HCT116 (cell line): ENCODE results near the gene TFIP11. TPM values are rescaled to one million over a fixed set of nuclear protein-coding genes. Genes with fewer than 3 reads are reported as not detected.
A peak's percentile ranks its signal among the peaks of the same experiment; 100 is the strongest.

ENCODE experiments used
- ATAC-seq: fragments of 200-7000 bp; cut with Tn5 transposase; 2 replicates; pipeline ENCODE4 v1.9.1; 2020; ENCODE audit warnings: mild to moderate bottlenecking, moderate library complexity
- BruUV-seq: library from RNA; stranded (reverse); fragments of 400-500 nt; replicated peaks from 2 replicates; lab custom pipeline; 2021; lab: Mats Ljungman, UMichigan
- CTCF ChIA-PET: fragments of 300-600 bp; sonication (Branson Sonifier 250); formaldehyde crosslinking; loops from one replicate; lab custom pipeline; 2021; ENCODE audit warnings: antibody characterized with exemption; lab: Charles Lee
- POLR2A ChIA-PET: fragments of 300-600, 350-600 bp; sonication (Branson Sonifier 250); formaldehyde crosslinking; loops from one replicate; lab custom pipeline; 2021; ENCODE audit warnings: antibody characterized with exemption; lab: Charles Lee
- RAD21 ChIA-PET, 2 experiments: fragments of 300-600 bp; sonication (Branson Sonifier 250); formaldehyde crosslinking; loops; one replicate each; lab custom pipeline; 2023; ENCODE audit warnings: low total read pairs in 2 of 2; ENCODE audit not compliant: uncharacterized antibody in 2 of 2, unreplicated experiment in 2 of 2, low non-redundant PET in 1 of 2; lab: Charles Lee
- DNase-seq: peaks from one replicate; pipeline ENCODE4 v3.0.0-alpha.2; 2010; ENCODE audit warnings: low read depth, low spot score
- H2AFZ ChIP-seq: fragments of 200-600 bp; shearing (Covaris generic), sonication (generic); 2 replicates; pipeline ENCODE4 v1.6.1; 2017; ENCODE audit warnings: low read depth, mixed run types, mixed read lengths, antibody characterized with exemption, low read length; ENCODE audit not compliant: poor library complexity, severe bottlenecking
- H3K27ac ChIP-seq: 2 replicates; pipeline ENCODE4 v1.5.1; 2012; ENCODE audit warnings: low read depth, low read length
- H3K27me3 ChIP-seq: fragments of 200-600 bp; sonication (generic); 2 replicates; pipeline ENCODE4 v1.6.1; 2016; ENCODE audit warnings: mixed run types, low read length, mixed read lengths; ENCODE audit not compliant: insufficient read depth
- H3K36me3 ChIP-seq, 2 experiments: fragments of 200-500 bp in 1 of 2; fragments of 200-600 bp in 1 of 2; sonication (Bioruptor generic) in 1 of 2; sonication (generic) in 1 of 2; 2 replicates each; pipeline versions ENCODE4 v1.5.1 to v1.6.1; 2014 to 2016; ENCODE audit warnings: low read length in 2 of 2, inconsistent platforms in 1 of 2, mixed read lengths in 1 of 2, mixed run types in 1 of 2; ENCODE audit not compliant: insufficient read depth in 2 of 2, control insufficient read depth in 1 of 2
- H3K4me1 ChIP-seq, 2 experiments: fragments of 200-600 bp in 1 of 2; sonication (generic) in 1 of 2; 2 replicates each; pipeline versions ENCODE4 v1.5.1 to v1.6.1; 2012 to 2017; ENCODE audit warnings: low read length in 2 of 2, inconsistent platforms in 1 of 2, mild to moderate bottlenecking in 1 of 2, mixed read lengths in 1 of 2, mixed run types in 1 of 2, moderate library complexity in 1 of 2; ENCODE audit not compliant: insufficient read depth in 2 of 2, control insufficient read depth in 1 of 2
- H3K4me2 ChIP-seq: fragments of 200-600 bp; sonication (generic); 2 replicates; pipeline ENCODE4 v1.6.1; 2017; ENCODE audit warnings: mixed run types, low read length, mixed read lengths
- H3K4me3 ChIP-seq, 2 experiments: fragments of 200-600 bp in 1 of 2; sonication (generic) in 1 of 2; replicated peaks in 1 of 2; 2 replicates each; pipeline ENCODE4 v1.5.1; 2011 to 2016; ENCODE audit warnings: low read length in 2 of 2, control low read depth in 1 of 2, low read depth in 1 of 2, mild to moderate bottlenecking in 1 of 2, mixed read lengths in 1 of 2, mixed run types in 1 of 2
- H3K79me2 ChIP-seq: fragments of 200-600 bp; sonication (generic); 2 replicates; pipeline ENCODE4 v1.6.1; 2017; ENCODE audit warnings: mild to moderate bottlenecking, mixed run types, low read length, moderate library complexity, mixed read lengths; ENCODE audit not compliant: insufficient read depth
- H3K9ac ChIP-seq: fragments of 200-600 bp; sonication (generic); 2 replicates; pipeline ENCODE4 v1.6.1; 2016; ENCODE audit warnings: low read length, mixed read lengths
- H3K9me2 ChIP-seq: fragments of 200-600 bp; sonication (generic), shearing (Covaris generic); 2 replicates; pipeline ENCODE4 v1.6.1; 2017; ENCODE audit warnings: mixed run types, mild to moderate bottlenecking, moderate library complexity; ENCODE audit not compliant: insufficient read depth
- H3K9me3 ChIP-seq, 2 experiments: fragments of 200-500 bp in 1 of 2; fragments of 200-600 bp in 1 of 2; sonication (Bioruptor generic) in 1 of 2; sonication (generic) in 1 of 2; 2 replicates each; pipeline ENCODE4 v1.6.1; 2014 to 2017; ENCODE audit warnings: low read length in 2 of 2, mixed read lengths in 2 of 2, inconsistent platforms in 1 of 2, low read depth in 1 of 2, mild to moderate bottlenecking in 1 of 2, mixed run types in 1 of 2, moderate library complexity in 1 of 2; ENCODE audit not compliant: control insufficient read depth in 1 of 2, insufficient read depth in 1 of 2
- H4K20me1 ChIP-seq: fragments of 200-600 bp; sonication (generic), shearing (Covaris generic); 2 replicates; pipeline ENCODE4 v1.6.1; 2017; ENCODE audit warnings: mixed run types, mild to moderate bottlenecking, moderate library complexity; ENCODE audit not compliant: insufficient read depth
- ATF3 ChIP-seq: IDR thresholded peaks from 2 replicates; pipeline ENCODE4 v1.6.1; 2012
- CBX3 ChIP-seq: IDR thresholded peaks from 2 replicates; pipeline ENCODE4 v1.6.1; 2012; ENCODE audit warnings: low read depth
- CEBPB ChIP-seq: IDR thresholded peaks from 2 replicates; pipeline ENCODE4 v1.6.1; 2012; ENCODE audit warnings: low read depth
- CTCF ChIP-seq, 3 experiments: fragments of 200-600 bp in 1 of 3; sonication (generic) in 1 of 3; IDR thresholded peaks in 2 of 3; conservative IDR thresholded peaks in 1 of 3; 2 replicates each; pipeline ENCODE4 v1.5.1; 2012 to 2017; ENCODE audit warnings: low read depth in 2 of 3, low read length in 2 of 3, antibody characterized with exemption in 1 of 3, borderline replicate concordance in 1 of 3, control low read depth in 1 of 3, mild to moderate bottlenecking in 1 of 3, mixed read lengths in 1 of 3, mixed run types in 1 of 3, moderate library complexity in 1 of 3; ENCODE audit not compliant: insufficient read depth in 1 of 3
- EZH2 ChIP-seq: fragments of 200-600 bp; sonication (generic); IDR thresholded peaks from 2 replicates; pipeline ENCODE4 v1.6.1; 2017; ENCODE audit warnings: antibody characterized with exemption, mixed run types
- JUND ChIP-seq: IDR thresholded peaks from 2 replicates; pipeline ENCODE4 v1.6.1; 2012
- MAX ChIP-seq: IDR thresholded peaks from 2 replicates; pipeline ENCODE4 v1.6.1; 2012
- POLR2A ChIP-seq: IDR thresholded peaks from 2 replicates; pipeline ENCODE4 v1.7.0; 2011; ENCODE audit warnings: borderline replicate concordance; ENCODE audit not compliant: insufficient read depth, insufficient read length; ENCODE audit errors: extremely low read depth
- POLR2AphosphoS5 ChIP-seq: IDR thresholded peaks from 2 replicates; pipeline ENCODE4 v1.6.1; 2011; ENCODE audit warnings: mild to moderate bottlenecking, low read depth, low read length, moderate library complexity
- RAD21 ChIP-seq: IDR thresholded peaks from 2 replicates; pipeline ENCODE4 v1.6.1; 2012; ENCODE audit warnings: low read depth, mild to moderate bottlenecking
- SIN3A ChIP-seq: IDR thresholded peaks from 2 replicates; pipeline ENCODE4 v1.6.1; 2012; ENCODE audit warnings: low read depth
- SP1 ChIP-seq: IDR thresholded peaks from 2 replicates; pipeline ENCODE4 v1.6.1; 2012; ENCODE audit warnings: low read depth
- SRF ChIP-seq: IDR thresholded peaks from 2 replicates; pipeline ENCODE4 v1.6.1; 2012; ENCODE audit warnings: low read depth
- YY1 ChIP-seq: IDR thresholded peaks from 2 replicates; pipeline ENCODE4 v1.6.1; 2011; ENCODE audit warnings: low read length, low read depth, moderate library complexity, mild to moderate bottlenecking; ENCODE audit not compliant: insufficient replicate concordance; ENCODE audit errors: extremely low read depth
- ZFX ChIP-seq: fragments of 450-650 bp; IDR thresholded peaks from 2 replicates; pipeline ENCODE4 v1.6.1; 2017
- ZNF274 ChIP-seq: fragments of 200-500 bp; sonication (Bioruptor generic); IDR thresholded peaks from 2 replicates; pipeline ENCODE4 v1.6.1; 2014; ENCODE audit warnings: mild to moderate bottlenecking, low read depth, low read length, inconsistent platforms
- intact Hi-C: fragments of 100-400 bp; cut with micrococcal nuclease; formaldehyde crosslinking; loops from 2 replicates; pipeline ENCODE4 v1.10.0; 2022
- total RNA-seq: library from RNA; stranded (reverse); gene quantifications from one replicate; pipeline ENCODE4 v1.2.1, GENCODE V29; 2021; ENCODE audit not compliant: unreplicated experiment
- TF ChIP-seq, protein P1 (sequence below): IDR thresholded peaks from 2 replicates; pipeline ENCODE4 v1.6.1; 2012; ENCODE audit warnings: low read depth
- TF ChIP-seq, protein P2 (sequence below): IDR thresholded peaks from 2 replicates; pipeline ENCODE4 v1.6.1; 2011; ENCODE audit warnings: mild to moderate bottlenecking, low read length, moderate library complexity; ENCODE audit not compliant: insufficient replicate concordance; ENCODE audit errors: extremely low read depth

The TFIP11 gene
- total RNA-seq, 1 experiment from 2014 or later = 28.1 TPM

DNA sequence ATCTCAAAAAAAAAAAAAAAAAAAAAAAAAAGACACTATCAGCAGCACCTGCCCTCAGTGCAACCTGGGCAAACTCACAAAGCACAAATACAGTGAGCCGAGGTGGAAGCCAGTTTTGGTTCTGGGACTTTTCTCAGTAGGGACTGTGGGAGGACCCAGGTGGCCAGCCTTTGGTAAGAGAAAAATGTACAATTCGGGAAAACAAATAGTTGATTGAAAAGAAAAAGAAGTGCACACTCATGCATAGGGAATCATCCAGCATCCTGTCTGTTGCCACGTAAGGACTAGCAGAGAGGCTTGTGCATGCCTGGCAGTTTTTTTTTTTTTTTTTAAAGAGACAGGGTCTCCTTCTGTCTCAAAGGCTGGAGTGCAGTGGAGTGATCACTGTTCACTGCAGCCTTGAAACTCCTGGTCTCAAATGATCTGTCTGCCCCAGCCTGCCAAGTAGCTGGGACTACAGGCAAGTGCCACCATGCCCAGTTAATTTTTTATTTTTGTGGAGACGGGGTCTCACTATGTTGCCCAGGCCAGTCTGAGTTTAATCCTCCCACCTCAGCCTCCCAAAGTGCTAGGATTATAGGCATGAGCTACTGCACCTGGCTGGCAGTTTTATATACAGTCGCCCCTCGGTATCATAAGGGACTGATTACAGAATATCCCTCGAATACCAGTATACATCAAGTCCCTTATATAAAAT, 40.9 kb upstream of the TFIP11 start:
- no peak for DNase-seq
- no peak for TF ChIP-seq JUND
- no peak for TF ChIP-seq SRF
- TF ChIP-seq ZNF274 = no peak
- no peak for TF ChIP-seq SP1
- no peak for TF ChIP-seq POLR2A
- no peak for TF ChIP-seq RAD21
- TF ChIP-seq, protein P1, sequence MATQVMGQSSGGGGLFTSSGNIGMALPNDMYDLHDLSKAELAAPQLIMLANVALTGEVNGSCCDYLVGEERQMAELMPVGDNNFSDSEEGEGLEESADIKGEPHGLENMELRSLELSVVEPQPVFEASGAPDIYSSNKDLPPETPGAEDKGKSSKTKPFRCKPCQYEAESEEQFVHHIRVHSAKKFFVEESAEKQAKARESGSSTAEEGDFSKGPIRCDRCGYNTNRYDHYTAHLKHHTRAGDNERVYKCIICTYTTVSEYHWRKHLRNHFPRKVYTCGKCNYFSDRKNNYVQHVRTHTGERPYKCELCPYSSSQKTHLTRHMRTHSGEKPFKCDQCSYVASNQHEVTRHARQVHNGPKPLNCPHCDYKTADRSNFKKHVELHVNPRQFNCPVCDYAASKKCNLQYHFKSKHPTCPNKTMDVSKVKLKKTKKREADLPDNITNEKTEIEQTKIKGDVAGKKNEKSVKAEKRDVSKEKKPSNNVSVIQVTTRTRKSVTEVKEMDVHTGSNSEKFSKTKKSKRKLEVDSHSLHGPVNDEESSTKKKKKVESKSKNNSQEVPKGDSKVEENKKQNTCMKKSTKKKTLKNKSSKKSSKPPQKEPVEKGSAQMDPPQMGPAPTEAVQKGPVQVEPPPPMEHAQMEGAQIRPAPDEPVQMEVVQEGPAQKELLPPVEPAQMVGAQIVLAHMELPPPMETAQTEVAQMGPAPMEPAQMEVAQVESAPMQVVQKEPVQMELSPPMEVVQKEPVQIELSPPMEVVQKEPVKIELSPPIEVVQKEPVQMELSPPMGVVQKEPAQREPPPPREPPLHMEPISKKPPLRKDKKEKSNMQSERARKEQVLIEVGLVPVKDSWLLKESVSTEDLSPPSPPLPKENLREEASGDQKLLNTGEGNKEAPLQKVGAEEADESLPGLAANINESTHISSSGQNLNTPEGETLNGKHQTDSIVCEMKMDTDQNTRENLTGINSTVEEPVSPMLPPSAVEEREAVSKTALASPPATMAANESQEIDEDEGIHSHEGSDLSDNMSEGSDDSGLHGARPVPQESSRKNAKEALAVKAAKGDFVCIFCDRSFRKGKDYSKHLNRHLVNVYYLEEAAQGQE = no peak
- no peak for TF ChIP-seq MAX
- TF ChIP-seq EZH2 = no peak
- TF ChIP-seq CBX3 = no peak
- no peak for TF ChIP-seq ATF3
- TF ChIP-seq POLR2AphosphoS5 = no peak
- TF ChIP-seq SIN3A = no peak
- TF ChIP-seq ZFX = no peak
- no peak for TF ChIP-seq CTCF (IDR thresholded peaks at IDR 0.05 in 2 of 3, conservative IDR thresholded peaks at IDR 0.05 in 1 of 3; ENCODE audit: borderline replicate concordance in 1 of 3, insufficient read depth in 1 of 3, low read depth in 2 of 3, low read length in 2 of 3)
- TF ChIP-seq, protein P2, sequence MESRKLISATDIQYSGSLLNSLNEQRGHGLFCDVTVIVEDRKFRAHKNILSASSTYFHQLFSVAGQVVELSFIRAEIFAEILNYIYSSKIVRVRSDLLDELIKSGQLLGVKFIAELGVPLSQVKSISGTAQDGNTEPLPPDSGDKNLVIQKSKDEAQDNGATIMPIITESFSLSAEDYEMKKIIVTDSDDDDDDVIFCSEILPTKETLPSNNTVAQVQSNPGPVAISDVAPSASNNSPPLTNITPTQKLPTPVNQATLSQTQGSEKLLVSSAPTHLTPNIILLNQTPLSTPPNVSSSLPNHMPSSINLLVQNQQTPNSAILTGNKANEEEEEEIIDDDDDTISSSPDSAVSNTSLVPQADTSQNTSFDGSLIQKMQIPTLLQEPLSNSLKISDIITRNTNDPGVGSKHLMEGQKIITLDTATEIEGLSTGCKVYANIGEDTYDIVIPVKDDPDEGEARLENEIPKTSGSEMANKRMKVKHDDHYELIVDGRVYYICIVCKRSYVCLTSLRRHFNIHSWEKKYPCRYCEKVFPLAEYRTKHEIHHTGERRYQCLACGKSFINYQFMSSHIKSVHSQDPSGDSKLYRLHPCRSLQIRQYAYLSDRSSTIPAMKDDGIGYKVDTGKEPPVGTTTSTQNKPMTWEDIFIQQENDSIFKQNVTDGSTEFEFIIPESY = no peak
- TF ChIP-seq YY1 = no peak
- no peak for TF ChIP-seq CEBPB
- TF ChIP-seq, all 23 proteins: peak for 0
- no TSS peak for BruUV-seq
- H3K27ac ChIP-seq = no peak overlapping the region
- no peaks in the 10 kb centered on the region for H4K20me1 ChIP-seq
- no peaks in the 10 kb centered on the region for H3K9me2 ChIP-seq
- ChIA-PET CTCF (no interaction called here), POLR2A (no interaction called here), RAD21 (no interaction called here)
- H3K9me3 ChIP-seq = no peaks in the 10 kb centered on the region
- H3K4me3 ChIP-seq = no peak overlapping the region
- no peaks in the 10 kb centered on the region for H3K27me3 ChIP-seq
- H3K4me2 ChIP-seq = peak overlapping the region; percentile 14; the same call in 1 of the 2 replicates
- no peaks in the 10 kb centered on the region for H3K36me3 ChIP-seq
- intact Hi-C loops = no loop called here
- ATAC-seq = no peak; the same call in 1 of the 2 replicates
- H3K9ac ChIP-seq = no peak overlapping the region
- no peaks in the 10 kb centered on the region for H3K79me2 ChIP-seq
- no peak overlapping the region for H2AFZ ChIP-seq
- peaks cover 13 to 17% of the 10 kb centered on the region in 2 experiments for H3K4me1 ChIP-seq
